ENCODE data around the gene SRRM4. TPM values are rescaled to one million over a fixed set of nuclear protein-coding genes. Genes with fewer than 3 reads are reported as not detected.

SRRM4 gene
- total RNA-seq, 1 donor from 2014 or later = not detected

- intact Hi-C loops (cut with micrococcal nuclease) = no loop called here
These were observed 153.1 kb downstream of the SRRM4 start for GRCh38 chr12:119134284-119135072.

GRCh38 chr12:119136811-119137410 is 155.6 kb downstream of the SRRM4 start:
- H3K4me1 Mint-ChIP-seq = no peaks in the 10 kb centered on the region
- no peak for DNase-seq
- H3K27ac Mint-ChIP-seq = no peak overlapping the region
- no peaks in the 10 kb centered on the region for H3K36me3 Mint-ChIP-seq (ENCODE audit: low read depth)
- peaks cover 4% of the 10 kb centered on the region for H3K9me3 Mint-ChIP-seq
- no peak overlapping the region for H3K4me3 Mint-ChIP-seq
- H3K27me3 Mint-ChIP-seq = no peaks in the 10 kb centered on the region
- intact Hi-C loops (cut with micrococcal nuclease) = no loop called here

More at GRCh38 chr12:119134284-119135072, 153.1 kb downstream of the SRRM4 start:
- no peak overlapping the region for H3K4me3 Mint-ChIP-seq
- H3K27ac Mint-ChIP-seq = no peak overlapping the region
- DNase-seq = no peak
- H3K27me3 Mint-ChIP-seq = no peaks in the 10 kb centered on the region
- H3K4me1 Mint-ChIP-seq = no peaks in the 10 kb centered on the region
- H3K9me3 Mint-ChIP-seq = no peaks in the 10 kb centered on the region
- no peaks in the 10 kb centered on the region for H3K36me3 Mint-ChIP-seq (ENCODE audit: low read depth)

GRCh38 chr12:119139448-119139847 is 158.1 kb downstream of the SRRM4 start:
- Mint-ChIP-seq H3K4me1 (no peaks in the 10 kb centered on the region), H3K27ac (no peak overlapping the region), H3K36me3 (ENCODE audit: low read depth) (no peaks in the 10 kb centered on the region), H3K4me3 (no peak overlapping the region), H3K27me3 (no peaks in the 10 kb centered on the region), H3K9me3 (peaks cover 5% of the 10 kb centered on the region)
- intact Hi-C loops (cut with micrococcal nuclease) = no loop called here
- no peak for DNase-seq

GRCh38 chr12:119145367-119145766 is 164.0 kb downstream of the SRRM4 start:
- no peaks in the 10 kb centered on the region for H3K4me1 Mint-ChIP-seq

GRCh38 chr12:119147847-119148448 is 166.6 kb downstream of the SRRM4 start:
- intact Hi-C loops (cut with micrococcal nuclease) = no loop called here
- no peaks in the 10 kb centered on the region for H3K4me1 Mint-ChIP-seq
- DNase-seq = no peak
- H3K9me3 Mint-ChIP-seq = peaks cover 3% of the 10 kb centered on the region
- H3K36me3 Mint-ChIP-seq (ENCODE audit: low read depth) = no peaks in the 10 kb centered on the region
- H3K4me3 Mint-ChIP-seq = no peak overlapping the region
- H3K27me3 Mint-ChIP-seq = peaks cover 2% of the 10 kb centered on the region
- no peak overlapping the region for H3K27ac Mint-ChIP-seq

More at GRCh38 chr12:119145367-119145766, 164.0 kb downstream of the SRRM4 start:
- H3K27me3 Mint-ChIP-seq = no peaks in the 10 kb centered on the region
- no peak overlapping the region for H3K4me3 Mint-ChIP-seq
- intact Hi-C loops (cut with micrococcal nuclease) = no loop called here
- no peak for DNase-seq
- no peak overlapping the region for H3K27ac Mint-ChIP-seq
- peaks cover 5% of the 10 kb centered on the region for H3K9me3 Mint-ChIP-seq
- H3K36me3 Mint-ChIP-seq (ENCODE audit: low read depth) = no peaks in the 10 kb centered on the region

GRCh38 chr12:119149270-119149669 is 167.9 kb downstream of the SRRM4 start:
- no peak for DNase-seq

GRCh38 chr12:119151445-119152026 is 170.2 kb downstream of the SRRM4 start:
- Mint-ChIP-seq H3K4me1 (peaks cover 2% of the 10 kb centered on the region), H3K27me3 (peaks cover 4% of the 10 kb centered on the region), H3K27ac (no peak overlapping the region), H3K9me3 (peaks cover 6% of the 10 kb centered on the region), H3K36me3 (ENCODE audit: low read depth) (no peaks in the 10 kb centered on the region), H3K4me3 (no peak overlapping the region)
- no peak for DNase-seq
- intact Hi-C loops (cut with micrococcal nuclease) = no loop called here

More at GRCh38 chr12:119149270-119149669, 167.9 kb downstream of the SRRM4 start:
- H3K27me3 Mint-ChIP-seq = peaks cover 4% of the 10 kb centered on the region
- H3K4me3 Mint-ChIP-seq = no peak overlapping the region
- H3K4me1 Mint-ChIP-seq = peaks cover 2% of the 10 kb centered on the region
- H3K36me3 Mint-ChIP-seq (ENCODE audit: low read depth) = no peaks in the 10 kb centered on the region
- intact Hi-C loops (cut with micrococcal nuclease) = no loop called here
- peaks cover 3% of the 10 kb centered on the region for H3K9me3 Mint-ChIP-seq
- no peak overlapping the region for H3K27ac Mint-ChIP-seq

- H3K4me3 Mint-ChIP-seq = no peak overlapping the region
- H3K27me3 Mint-ChIP-seq = peaks cover 4% of the 10 kb centered on the region
- peaks cover 2% of the 10 kb centered on the region for H3K4me1 Mint-ChIP-seq
- peak; percentile 58 for DNase-seq
- H3K9me3 Mint-ChIP-seq = peaks cover 6% of the 10 kb centered on the region
- H3K36me3 Mint-ChIP-seq (ENCODE audit: low read depth) = no peaks in the 10 kb centered on the region
- intact Hi-C loops (cut with micrococcal nuclease) = no loop called here
- no peak overlapping the region for H3K27ac Mint-ChIP-seq
These were observed 172.4 kb downstream of the SRRM4 start for GRCh38 chr12:119153477-119154434.

GRCh38 chr12:119154435-119154818 is 173.1 kb downstream of the SRRM4 start:
- peaks cover 2% of the 10 kb centered on the region for H3K4me1 Mint-ChIP-seq
- no peak overlapping the region for H3K27ac Mint-ChIP-seq
- DNase-seq = no peak
- no peaks in the 10 kb centered on the region for H3K36me3 Mint-ChIP-seq (ENCODE audit: low read depth)
- H3K4me3 Mint-ChIP-seq = no peak overlapping the region
- H3K27me3 Mint-ChIP-seq = peaks cover 4% of the 10 kb centered on the region
- intact Hi-C loops (cut with micrococcal nuclease) = no loop called here
- peaks cover 6% of the 10 kb centered on the region for H3K9me3 Mint-ChIP-seq

- no peak for DNase-seq
- Mint-ChIP-seq H3K27me3 (peaks cover 4% of the 10 kb centered on the region), H3K9me3 (peaks cover 6% of the 10 kb centered on the region), H3K36me3 (ENCODE audit: low read depth) (no peaks in the 10 kb centered on the region), H3K4me1 (peaks cover 2% of the 10 kb centered on the region), H3K27ac (no peak overlapping the region), H3K4me3 (no peak overlapping the region)
- intact Hi-C loops (cut with micrococcal nuclease) = no loop called here
These were observed 175.2 kb downstream of the SRRM4 start for GRCh38 chr12:119156401-119157044.

- intact Hi-C loops (cut with micrococcal nuclease) = no loop called here
- peaks cover 3% of the 10 kb centered on the region for H3K27me3 Mint-ChIP-seq
- no peak for DNase-seq
These were observed 176.2 kb downstream of the SRRM4 start for GRCh38 chr12:119157528-119157927.

GRCh38 chr12:119157978-119158377 is 176.6 kb downstream of the SRRM4 start:
- Mint-ChIP-seq H3K36me3 (ENCODE audit: low read depth) (no peaks in the 10 kb centered on the region), H3K4me1 (peaks cover 2% of the 10 kb centered on the region), H3K9me3 (peaks cover 3% of the 10 kb centered on the region), H3K27ac (no peak overlapping the region), H3K4me3 (no peak overlapping the region), H3K27me3 (peaks cover 2% of the 10 kb centered on the region)
- intact Hi-C loops (cut with micrococcal nuclease) = no loop called here
- DNase-seq = no peak

More at GRCh38 chr12:119157528-119157927, 176.2 kb downstream of the SRRM4 start:
- H3K9me3 Mint-ChIP-seq = peaks cover 4% of the 10 kb centered on the region
- H3K4me3 Mint-ChIP-seq = no peak overlapping the region
- H3K4me1 Mint-ChIP-seq = peaks cover 2% of the 10 kb centered on the region
- H3K36me3 Mint-ChIP-seq (ENCODE audit: low read depth) = no peaks in the 10 kb centered on the region
- no peak overlapping the region for H3K27ac Mint-ChIP-seq

GRCh38 chr12:119158402-119158801 is 177.1 kb downstream of the SRRM4 start:
- DNase-seq = no peak
- intact Hi-C loops (cut with micrococcal nuclease) = no loop called here
- H3K27me3 Mint-ChIP-seq = peaks cover 2% of the 10 kb centered on the region
- H3K4me1 Mint-ChIP-seq = peaks cover 2% of the 10 kb centered on the region
- H3K4me3 Mint-ChIP-seq = no peak overlapping the region
- no peak overlapping the region for H3K27ac Mint-ChIP-seq
- no peaks in the 10 kb centered on the region for H3K36me3 Mint-ChIP-seq (ENCODE audit: low read depth)
- peaks cover 3% of the 10 kb centered on the region for H3K9me3 Mint-ChIP-seq

Data from activated CD4-positive, alpha-beta T cell treated with anti-CD3 and anti-CD28 coated beads, Interleukin-2, amount 10 ng/mL, durations not matched to agents 24 days and 14 days (primary cell).